HG03045 (cell line): Measurements from ENCODE around the gene CECR2.
"Not testable (repeated sequence)": the region's sequence is repeated elsewhere in the genome, so short reads cannot be mapped to it uniquely, and the experiment has no call there.

ENCODE experiments used
- ATAC-seq: cut with Tn5 transposase; IDR thresholded peaks from one replicate; pipeline ENCODE4 v1.9.1; 2021; ENCODE audit warnings: mild to moderate bottlenecking, moderate library complexity; ENCODE audit not compliant: unreplicated experiment

CECR2 gene

DNA sequence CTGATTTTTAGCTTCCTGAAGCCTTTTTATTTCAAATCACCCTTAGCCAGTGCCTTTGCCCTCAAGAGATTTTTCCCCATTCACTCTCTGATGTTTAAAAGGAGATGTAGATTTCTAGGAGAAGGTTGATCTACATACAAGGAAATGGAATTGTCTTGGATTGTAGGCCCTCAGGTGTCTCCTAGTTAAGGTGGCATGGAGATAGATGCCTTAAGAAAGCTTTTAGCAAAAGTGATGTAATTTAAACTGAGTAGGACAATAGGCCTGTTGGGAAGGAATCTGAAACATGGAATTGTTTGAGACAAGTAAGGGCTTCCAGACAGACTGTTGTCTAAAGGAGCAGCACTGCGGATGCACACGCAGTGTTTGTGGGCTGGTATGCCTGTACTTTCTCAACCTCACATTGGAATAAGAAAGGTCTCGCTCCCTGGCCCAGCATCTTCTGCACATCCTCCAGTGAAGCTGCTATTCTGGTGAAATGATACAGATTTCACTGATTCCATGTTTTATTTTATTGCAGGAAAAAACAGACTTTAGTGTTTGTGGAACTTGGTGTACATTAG, 124.2 kb downstream of the CECR2 start:
- ATAC-seq, result no peak

- no peak for ATAC-seq
These were observed 127.6 kb downstream of the CECR2 start for GRCh38 chr22:17496841-17497240.

- ATAC-seq, result no peak
These were observed 132.5 kb downstream of the CECR2 start for GRCh38 chr22:17501679-17502285.

DNA sequence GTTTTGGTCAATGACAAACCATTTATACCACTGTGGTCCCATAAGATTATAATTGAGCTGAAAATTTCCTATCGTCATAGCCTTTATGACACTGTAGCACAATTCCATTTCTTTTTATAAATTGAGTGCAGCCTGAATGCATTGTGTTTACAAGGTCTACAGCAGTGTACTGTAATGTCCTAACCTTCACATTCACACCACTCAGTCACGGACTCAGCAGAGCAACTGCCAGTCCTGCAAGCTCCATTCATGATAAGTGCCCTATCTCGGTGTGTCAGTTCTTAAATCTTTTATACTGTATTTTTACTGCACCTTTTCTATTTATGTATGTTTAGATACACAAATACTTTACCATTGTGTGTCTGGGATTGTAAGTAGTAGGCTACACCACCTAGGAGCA, 138.8 kb downstream of the CECR2 start:
- ATAC-seq, result no peak

DNA sequence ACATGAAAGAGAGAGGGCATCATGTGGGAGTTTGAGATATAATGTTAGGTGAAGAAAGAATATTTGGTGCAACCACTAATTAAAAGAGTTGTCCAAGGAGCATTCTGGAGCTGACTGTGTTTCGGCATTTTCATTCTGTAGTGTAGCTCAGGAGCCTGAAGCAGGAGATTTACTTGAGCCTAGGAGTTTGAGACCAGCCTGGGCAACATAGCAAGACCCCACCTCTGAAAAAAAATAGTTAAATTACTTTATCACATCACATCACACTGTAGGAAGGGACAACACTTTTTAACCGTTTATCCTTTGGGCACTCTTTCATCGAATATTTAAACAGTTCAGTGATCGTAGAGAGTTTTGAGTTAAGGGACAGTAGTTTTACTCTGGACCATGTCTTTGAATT, 143.7 kb downstream of the CECR2 start:
- no peak for ATAC-seq

DNA sequence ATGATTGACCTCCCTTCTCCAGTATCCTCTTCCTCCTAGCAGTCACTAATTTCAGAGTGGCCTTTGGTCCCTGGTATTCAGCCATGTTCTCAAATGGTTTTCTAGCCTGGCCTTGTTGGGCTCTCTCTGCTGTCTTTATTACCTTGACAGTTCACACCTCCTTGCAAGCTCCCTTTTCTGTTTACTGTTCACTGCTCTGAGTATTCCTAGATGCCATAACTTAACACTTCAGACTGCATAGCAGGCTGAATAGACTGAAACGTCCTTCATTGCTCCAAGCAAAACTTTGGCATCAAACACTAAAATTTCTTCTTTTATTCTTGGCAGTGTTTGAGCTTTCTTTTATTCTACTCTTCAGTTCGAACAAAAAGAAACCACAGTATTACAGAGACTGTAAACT, 144.4 kb downstream of the CECR2 start:
- ATAC-seq, result no peak

DNA sequence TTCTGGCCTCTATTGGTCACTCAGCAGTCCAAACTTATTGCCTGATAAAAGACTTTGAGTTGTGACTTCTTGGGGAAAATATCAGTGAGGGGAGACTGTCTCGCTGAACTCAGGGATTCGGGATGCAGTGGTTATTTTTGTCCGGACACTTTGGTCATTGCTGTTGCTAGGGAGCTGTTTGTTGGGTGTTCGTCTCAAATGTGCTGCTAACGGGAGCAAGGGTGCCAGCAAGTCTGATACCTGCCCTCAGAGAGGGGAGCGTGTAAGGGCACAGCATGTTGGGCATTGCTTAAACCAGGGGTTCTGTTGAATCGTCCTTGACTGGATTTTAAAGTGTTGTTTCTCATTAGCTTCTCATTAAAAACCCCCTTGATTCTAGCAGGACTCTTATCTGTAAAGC, 144.8 kb downstream of the CECR2 start:
- no peak for ATAC-seq

- no peak for ATAC-seq
These were observed 149.1 kb downstream of the CECR2 start for GRCh38 chr22:17518406-17518805.

DNA sequence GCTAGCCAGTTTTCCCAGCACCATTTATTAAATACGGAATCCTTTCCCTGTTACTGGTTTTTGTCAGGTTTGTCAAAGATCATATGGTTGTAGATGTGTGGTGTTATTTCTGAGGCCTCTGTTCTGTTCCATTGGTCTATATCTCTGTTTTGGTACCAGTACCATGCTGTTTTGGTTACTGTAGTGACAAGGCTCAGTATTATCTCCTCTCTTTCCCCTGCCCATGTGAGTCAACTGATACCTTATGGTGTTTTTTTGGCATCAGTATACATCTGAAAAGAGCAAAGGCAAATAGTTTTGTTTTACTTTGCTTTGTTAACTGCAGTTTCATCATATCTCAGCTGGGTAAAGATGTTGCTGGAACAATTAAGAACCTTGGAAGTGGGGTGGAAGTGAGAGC, 152.7 kb downstream of the CECR2 start:
- ATAC-seq, result not testable (repeated sequence)

DNA sequence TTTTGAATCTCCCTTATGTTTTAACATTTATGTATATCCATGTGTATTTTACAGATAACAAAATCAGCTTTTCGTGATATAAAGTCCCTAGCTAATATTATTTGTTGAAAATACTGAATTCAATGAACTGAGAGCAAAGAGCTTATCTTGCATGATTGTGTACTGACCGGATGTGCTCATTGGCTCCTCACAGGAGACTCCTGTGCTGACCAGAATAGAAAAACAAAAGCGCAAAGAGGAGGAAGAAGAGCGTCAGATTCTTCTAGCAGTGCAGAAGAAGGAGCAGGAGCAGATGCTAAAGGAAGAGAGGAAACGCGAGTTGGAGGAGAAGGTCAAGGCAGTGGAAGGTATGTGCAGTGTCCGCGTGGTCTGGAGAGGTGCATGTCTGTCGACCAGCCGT, 154.7 kb downstream of the CECR2 start:
- no peak for ATAC-seq

GRCh38 chr22:17536269-17536668, 167.0 kb downstream of the CECR2 start:
- no peak for ATAC-seq

DNA sequence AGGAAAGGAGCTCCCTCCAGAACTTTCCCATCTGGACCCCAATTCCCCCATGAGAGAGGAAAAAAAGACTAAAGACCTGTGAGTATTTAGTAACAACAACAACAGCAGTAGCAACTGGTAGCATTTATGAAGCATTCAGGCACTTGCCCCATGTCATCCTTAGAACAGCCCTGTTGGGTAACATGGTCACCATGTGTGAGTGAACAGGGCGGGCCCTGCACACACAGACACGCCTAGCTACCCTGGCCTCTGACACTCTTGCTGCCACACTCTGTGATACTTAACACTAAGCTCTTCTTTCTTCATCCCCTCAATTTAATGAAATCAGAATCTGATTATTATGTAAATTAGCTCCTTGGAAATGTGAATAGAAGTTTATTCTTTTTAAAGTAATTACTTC, 167.9 kb downstream of the CECR2 start:
- no peak for ATAC-seq

- ATAC-seq, result no peak
These were observed 171.2 kb downstream of the CECR2 start for GRCh38 chr22:17540481-17540880.

GRCh38 chr22:17541476-17541875, 172.2 kb downstream of the CECR2 start:
- ATAC-seq, result no peak

- ATAC-seq, result no peak
These were observed 173.2 kb downstream of the CECR2 start for GRCh38 chr22:17542452-17542851.

GRCh38 chr22:17548010-17548755, 178.9 kb downstream of the CECR2 start:
- no peak for ATAC-seq

GRCh38 chr22:17548756-17549035, 179.4 kb downstream of the CECR2 start:
- no peak for ATAC-seq

DNA sequence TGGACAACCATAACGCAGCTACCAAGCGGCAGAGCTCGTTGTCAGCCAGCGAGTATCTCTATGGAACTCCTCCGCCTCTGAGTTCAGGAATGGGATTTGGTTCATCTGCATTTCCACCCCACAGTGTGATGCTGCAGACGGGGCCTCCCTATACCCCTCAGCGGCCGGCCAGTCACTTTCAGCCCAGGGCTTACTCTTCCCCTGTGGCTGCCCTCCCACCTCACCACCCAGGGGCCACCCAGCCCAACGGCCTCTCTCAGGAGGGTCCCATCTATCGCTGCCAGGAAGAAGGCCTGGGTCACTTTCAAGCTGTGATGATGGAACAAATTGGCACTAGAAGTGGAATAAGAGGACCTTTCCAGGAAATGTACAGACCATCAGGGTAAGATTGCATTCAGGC, 179.9 kb downstream of the CECR2 start:
- ATAC-seq, result no peak

DNA sequence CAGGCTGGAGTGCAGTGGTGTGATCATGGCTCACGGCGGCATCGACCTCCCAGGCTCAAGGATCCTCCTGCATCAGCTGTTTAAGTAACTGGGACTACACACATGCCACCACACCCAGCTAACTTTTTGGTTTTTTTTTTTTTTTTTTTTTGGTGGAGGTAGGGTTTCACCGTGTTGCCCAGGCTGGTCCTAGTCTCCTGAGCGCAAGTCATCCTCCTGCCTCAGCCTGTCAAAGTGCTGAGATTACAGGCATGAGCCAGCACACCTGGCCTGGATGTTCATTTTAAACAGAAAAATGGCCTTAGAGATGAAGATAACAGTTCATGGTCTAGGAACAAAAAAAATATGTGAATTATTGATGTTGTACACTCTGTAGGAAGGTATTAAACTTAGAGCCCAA, 180.4 kb downstream of the CECR2 start:
- no peak for ATAC-seq

- ATAC-seq, result no peak
These were observed 183.5 kb downstream of the CECR2 start for GRCh38 chr22:17552737-17553136.

- ATAC-seq, result no peak
These were observed 185.6 kb downstream of the CECR2 start for GRCh38 chr22:17554814-17555213.

GRCh38 chr22:17559188-17559587, 189.9 kb downstream of the CECR2 start:
- no peak for ATAC-seq
